ENCODE measurements around the gene SLC27A1. TPM values are rescaled to one million over a fixed set of nuclear protein-coding genes. Genes with fewer than 3 reads are reported as not detected.

SLC27A1 gene
- total RNA-seq, 2 donors from 2014 or later: 11.8 to 16.9 TPM

DNA sequence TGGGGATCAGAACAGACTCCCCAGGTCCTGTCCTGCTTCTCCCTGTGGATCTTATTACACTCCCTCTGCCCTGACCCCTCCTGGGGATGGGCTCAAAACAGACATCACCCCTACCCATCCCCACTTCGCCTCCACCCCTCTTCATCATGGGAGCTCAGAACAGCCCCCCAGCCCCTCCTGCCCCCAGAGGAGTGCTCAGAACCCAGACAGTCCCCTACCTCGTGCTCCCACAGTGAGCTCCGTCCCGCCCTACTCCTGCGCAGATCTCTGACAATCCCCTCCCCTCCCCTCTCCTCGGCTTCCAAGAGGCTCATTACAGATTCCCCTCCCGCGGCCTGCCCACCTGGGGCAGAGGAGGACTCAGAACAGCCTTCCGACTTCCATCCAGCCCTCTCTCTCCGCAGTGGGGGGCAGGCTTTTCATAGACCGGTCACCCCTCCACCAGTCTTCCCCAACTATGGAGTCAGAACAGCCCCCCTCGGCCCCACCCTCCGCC is 15.7 kb upstream of the SLC27A1 start:
- Histone ChIP-seq H3K9ac (ENCODE audit: extremely low read depth, low read length, poor library complexity, severe bottlenecking) (no peak overlapping the region), H3K9me3 (ENCODE audit: control insufficient read depth, low read length) (no peaks in the 10 kb centered on the region), H3K4me3 (ENCODE audit: low read length) (no peak overlapping the region), H3K27me3 (ENCODE audit: control insufficient read depth, insufficient read depth, low read length, poor library complexity, severe bottlenecking) (peaks cover 47% of the 10 kb centered on the region), H3K27ac (ENCODE audit: low read depth, low read length) (no peak overlapping the region), H3K4me1 (ENCODE audit: control insufficient read depth, insufficient read depth, low read length) (no peaks in the 10 kb centered on the region), H3K36me3 (ENCODE audit: control insufficient read depth, insufficient read depth, low read length) (no peaks in the 10 kb centered on the region)
- H3K36me3 Mint-ChIP-seq (ENCODE audit: low read depth): no peaks in the 10 kb centered on the region
- peaks cover 5% of the 10 kb centered on the region for H3K4me1 Mint-ChIP-seq
- H3K27me3 Mint-ChIP-seq (ENCODE audit: insufficient read depth): peaks cover 71% of the 10 kb centered on the region
- TF ChIP-seq, protein P1, sequence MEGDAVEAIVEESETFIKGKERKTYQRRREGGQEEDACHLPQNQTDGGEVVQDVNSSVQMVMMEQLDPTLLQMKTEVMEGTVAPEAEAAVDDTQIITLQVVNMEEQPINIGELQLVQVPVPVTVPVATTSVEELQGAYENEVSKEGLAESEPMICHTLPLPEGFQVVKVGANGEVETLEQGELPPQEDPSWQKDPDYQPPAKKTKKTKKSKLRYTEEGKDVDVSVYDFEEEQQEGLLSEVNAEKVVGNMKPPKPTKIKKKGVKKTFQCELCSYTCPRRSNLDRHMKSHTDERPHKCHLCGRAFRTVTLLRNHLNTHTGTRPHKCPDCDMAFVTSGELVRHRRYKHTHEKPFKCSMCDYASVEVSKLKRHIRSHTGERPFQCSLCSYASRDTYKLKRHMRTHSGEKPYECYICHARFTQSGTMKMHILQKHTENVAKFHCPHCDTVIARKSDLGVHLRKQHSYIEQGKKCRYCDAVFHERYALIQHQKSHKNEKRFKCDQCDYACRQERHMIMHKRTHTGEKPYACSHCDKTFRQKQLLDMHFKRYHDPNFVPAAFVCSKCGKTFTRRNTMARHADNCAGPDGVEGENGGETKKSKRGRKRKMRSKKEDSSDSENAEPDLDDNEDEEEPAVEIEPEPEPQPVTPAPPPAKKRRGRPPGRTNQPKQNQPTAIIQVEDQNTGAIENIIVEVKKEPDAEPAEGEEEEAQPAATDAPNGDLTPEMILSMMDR (conservative IDR thresholded peaks at IDR 0.05): no peak
- peaks cover 3% of the 10 kb centered on the region for H3K9me3 Mint-ChIP-seq
- no peak overlapping the region for H3K27ac Mint-ChIP-seq
- DNase-seq: peak; percentile 81
- H3K4me3 Mint-ChIP-seq: no peak overlapping the region
- WGBS, 2 experiments (ENCODE audit: insufficient coverage in 1 of 2, insufficient read length in 1 of 2): 9% methylated on average over 11 of the region's 13 CpGs; no CpG with 5 or more reads in 1 of the 2 experiments

DNA sequence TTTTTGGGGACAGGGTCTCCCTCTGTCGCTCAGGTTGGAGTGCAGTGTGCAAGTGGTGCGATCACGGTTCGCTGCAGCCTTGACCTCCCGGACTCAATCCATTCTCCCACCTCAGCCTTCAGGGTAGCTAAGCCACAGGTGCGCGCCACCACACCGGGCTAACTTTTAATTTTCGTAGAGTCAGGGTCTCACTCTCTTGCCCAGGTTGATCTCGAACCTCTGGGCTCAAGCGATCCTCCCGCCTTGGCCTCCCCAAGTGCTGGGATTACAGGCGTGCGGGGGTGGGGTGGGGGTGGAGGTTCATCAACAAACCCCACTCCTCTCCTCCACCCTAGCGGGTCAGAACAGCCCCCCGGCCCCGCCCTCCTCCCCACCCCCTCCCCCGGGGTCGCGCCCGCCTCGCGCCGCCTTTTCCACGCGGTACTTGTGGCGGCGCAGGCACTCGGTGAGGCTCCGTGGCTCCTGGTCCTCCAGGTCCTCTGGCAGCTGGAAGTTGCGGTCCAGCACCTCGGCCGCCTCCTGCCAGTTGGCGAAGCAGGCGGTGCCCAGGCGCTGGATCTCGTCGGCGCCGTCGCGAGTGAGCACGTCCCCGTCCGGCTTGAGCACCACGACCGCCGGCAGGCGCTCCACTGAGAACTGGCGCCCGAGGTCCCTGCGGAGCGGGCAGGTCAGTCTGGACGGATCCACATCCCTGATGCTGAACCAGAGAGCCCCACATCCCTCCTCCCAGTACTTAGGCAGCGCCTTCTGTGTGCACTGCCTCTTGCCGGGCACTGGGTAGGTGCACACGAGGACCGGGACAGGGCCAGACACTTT is 14.8 kb upstream of the SLC27A1 start:
- Mint-ChIP-seq H3K4me1 (peaks cover 5% of the 10 kb centered on the region), H3K36me3 (ENCODE audit: low read depth) (no peaks in the 10 kb centered on the region), H3K4me3 (no peak overlapping the region), H3K27ac (no peak overlapping the region), H3K27me3 (ENCODE audit: insufficient read depth) (peaks cover 66% of the 10 kb centered on the region), H3K9me3 (peaks cover 3% of the 10 kb centered on the region)
- Histone ChIP-seq H3K9me3 (ENCODE audit: control insufficient read depth, low read length) (no peaks in the 10 kb centered on the region), H3K4me1 (ENCODE audit: control insufficient read depth, insufficient read depth, low read length) (no peaks in the 10 kb centered on the region), H3K4me3 (ENCODE audit: low read length) (no peak overlapping the region), H3K9ac (ENCODE audit: extremely low read depth, low read length, poor library complexity, severe bottlenecking) (no peak overlapping the region), H3K27ac (ENCODE audit: low read depth, low read length) (no peak overlapping the region), H3K36me3 (ENCODE audit: control insufficient read depth, insufficient read depth, low read length) (no peaks in the 10 kb centered on the region), H3K27me3 (ENCODE audit: control insufficient read depth, insufficient read depth, low read length, poor library complexity, severe bottlenecking) (peaks cover 43% of the 10 kb centered on the region)
- TF ChIP-seq, protein P1 (conservative IDR thresholded peaks at IDR 0.05): no peak
- peak; percentile 63 for DNase-seq
- WGBS, 2 experiments (ENCODE audit: insufficient coverage in 1 of 2, insufficient read length in 1 of 2): 44 to 49% methylated on average over 24 to 47 of the region's 58 CpGs

DNA sequence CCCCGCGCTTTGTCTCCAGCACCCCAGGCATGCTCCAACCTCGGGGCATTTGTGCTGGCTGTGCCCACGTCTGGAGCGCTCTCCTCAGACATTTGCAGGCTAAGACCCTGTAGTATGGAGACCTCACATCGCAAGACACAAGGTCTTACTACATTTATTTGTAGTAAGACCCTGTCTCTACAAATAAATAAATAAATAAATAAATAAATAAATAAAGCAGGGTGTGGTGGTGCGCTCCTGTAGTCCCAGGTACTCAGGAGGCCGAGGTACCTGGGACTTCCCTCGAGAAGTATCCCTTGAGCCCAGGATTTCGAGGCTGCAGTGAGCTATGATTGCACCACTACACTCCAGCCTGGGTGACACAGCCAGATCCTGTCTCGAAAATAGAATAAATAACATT is 14.2 kb upstream of the SLC27A1 start:
- peaks cover 43% of the 10 kb centered on the region for H3K27me3 ChIP-seq (ENCODE audit: control insufficient read depth, insufficient read depth, low read length, poor library complexity, severe bottlenecking)
- Mint-ChIP-seq H3K27me3 (ENCODE audit: insufficient read depth) (peaks cover 61% of the 10 kb centered on the region), H3K4me1 (peaks cover 5% of the 10 kb centered on the region), H3K9me3 (peaks cover 3% of the 10 kb centered on the region), H3K27ac (no peak overlapping the region), H3K36me3 (ENCODE audit: low read depth) (no peaks in the 10 kb centered on the region), H3K4me3 (no peak overlapping the region)
- WGBS, 2 experiments (ENCODE audit: insufficient coverage in 1 of 2, insufficient read length in 1 of 2): 81 to 85% methylated on average over 4 to 11 of the region's 11 CpGs
- no peaks in the 10 kb centered on the region for H3K9me3 ChIP-seq (ENCODE audit: control insufficient read depth, low read length)
- DNase-seq: no peak
- H3K4me1 ChIP-seq (ENCODE audit: control insufficient read depth, insufficient read depth, low read length): no peaks in the 10 kb centered on the region
- no peak overlapping the region for H3K9ac ChIP-seq (ENCODE audit: extremely low read depth, low read length, poor library complexity, severe bottlenecking)
- no peak overlapping the region for H3K4me3 ChIP-seq (ENCODE audit: low read length)
- TF ChIP-seq, protein P1 (conservative IDR thresholded peaks at IDR 0.05): no peak
- no peaks in the 10 kb centered on the region for H3K36me3 ChIP-seq (ENCODE audit: control insufficient read depth, insufficient read depth, low read length)
- no peak overlapping the region for H3K27ac ChIP-seq (ENCODE audit: low read depth, low read length)
